Measurements from ENCODE around the gene RGMA. TPM values are rescaled to one million over a fixed set of nuclear protein-coding genes. Genes with fewer than 3 reads are reported as not detected.

Gene RGMA
- total and polyA plus RNA-seq, 2 donors from 2014 or later: 4.4 to 4.7 TPM

- H3K9me3 ChIP-seq (ENCODE audit: control insufficient read depth in 2 of 3, insufficient read depth in 1 of 3, low read length in 3 of 3): no peaks in the 10 kb centered on the region
- TF ChIP-seq CTCF (IDR thresholded peaks at IDR 0.05; ENCODE audit: borderline replicate concordance, extremely low read depth, insufficient read depth): no peak
- H3K27ac ChIP-seq (ENCODE audit: low read depth in 2 of 2, low read length in 2 of 2): no peak overlapping the region
- H3K9ac ChIP-seq (ENCODE audit: low read length in 3 of 3): no peak overlapping the region
- DNase-seq (no peak), FAIRE-seq (no peak)
- H3K36me3 ChIP-seq (ENCODE audit: control insufficient read depth in 2 of 3, insufficient read depth in 3 of 3, low read length in 3 of 3): no peaks in the 10 kb centered on the region
- H3K4me1 ChIP-seq (ENCODE audit: control insufficient read depth in 2 of 3, insufficient read depth in 2 of 3, low read depth in 1 of 3, low read length in 3 of 3): peaks cover 0 to 5% (median 0%) of the 10 kb centered on the region in 3 donors
- intact Hi-C loops (cut with DNase I): no loop called here
- H3K27me3 ChIP-seq (ENCODE audit: control insufficient read depth, insufficient read depth, low read length): no peaks in the 10 kb centered on the region
- no peak overlapping the region for H3K4me3 ChIP-seq (ENCODE audit: low read length in 3 of 3)
Measured at GRCh38 chr15:93058904-93059427, 30.0 kb downstream of the RGMA start.

GRCh38 chr15:93058128-93058527 is 30.9 kb downstream of the RGMA start:
- FAIRE-seq: no peak
- no peaks in the 10 kb centered on the region for H3K27me3 ChIP-seq (ENCODE audit: control insufficient read depth, insufficient read depth, low read length)
- DNase-seq: no peak
- peaks cover 0 to 2% (median 0%) of the 10 kb centered on the region in 3 donors for H3K4me1 ChIP-seq (ENCODE audit: control insufficient read depth in 2 of 3, insufficient read depth in 2 of 3, low read depth in 1 of 3, low read length in 3 of 3)
- no peaks in the 10 kb centered on the region for H3K36me3 ChIP-seq (ENCODE audit: control insufficient read depth in 2 of 3, insufficient read depth in 3 of 3, low read length in 3 of 3)
- TF ChIP-seq CTCF (IDR thresholded peaks at IDR 0.05; ENCODE audit: borderline replicate concordance, extremely low read depth, insufficient read depth): no peak
- intact Hi-C loops (cut with DNase I): no loop called here
- no peak overlapping the region for H3K9ac ChIP-seq (ENCODE audit: low read length in 3 of 3)
- no peak overlapping the region for H3K4me3 ChIP-seq (ENCODE audit: low read length in 3 of 3)
- H3K9me3 ChIP-seq (ENCODE audit: control insufficient read depth in 2 of 3, insufficient read depth in 1 of 3, low read length in 3 of 3): no peaks in the 10 kb centered on the region
- no peak overlapping the region for H3K27ac ChIP-seq (ENCODE audit: low read depth in 2 of 2, low read length in 2 of 2)

GRCh38 chr15:93057618-93058017 is 31.4 kb downstream of the RGMA start:
- Histone ChIP-seq H3K4me1 (ENCODE audit: control insufficient read depth in 2 of 3, insufficient read depth in 2 of 3, low read depth in 1 of 3, low read length in 3 of 3) (peaks cover 0 to 2% (median 0%) of the 10 kb centered on the region in 3 donors), H3K27ac (ENCODE audit: low read depth in 2 of 2, low read length in 2 of 2) (no peak overlapping the region), H3K27me3 (ENCODE audit: control insufficient read depth, insufficient read depth, low read length) (no peaks in the 10 kb centered on the region), H3K4me3 (ENCODE audit: low read length in 3 of 3) (no peak overlapping the region), H3K36me3 (ENCODE audit: control insufficient read depth in 2 of 3, insufficient read depth in 3 of 3, low read length in 3 of 3) (no peaks in the 10 kb centered on the region), H3K9me3 (ENCODE audit: control insufficient read depth in 2 of 3, insufficient read depth in 1 of 3, low read length in 3 of 3) (no peaks in the 10 kb centered on the region), H3K9ac (ENCODE audit: low read length in 3 of 3) (no peak overlapping the region)
- TF ChIP-seq CTCF (IDR thresholded peaks at IDR 0.05; ENCODE audit: borderline replicate concordance, extremely low read depth, insufficient read depth): no peak
- intact Hi-C loops (cut with DNase I): no loop called here
- no peak for DNase-seq
- no peak for FAIRE-seq

GRCh38 chr15:93056836-93057235 is 32.2 kb downstream of the RGMA start:
- no peak for TF ChIP-seq CTCF (IDR thresholded peaks at IDR 0.05; ENCODE audit: borderline replicate concordance, extremely low read depth, insufficient read depth)
- Histone ChIP-seq H3K4me1 (ENCODE audit: control insufficient read depth in 2 of 3, insufficient read depth in 2 of 3, low read depth in 1 of 3, low read length in 3 of 3) (peaks cover 0 to 2% (median 0%) of the 10 kb centered on the region in 3 donors), H3K9ac (ENCODE audit: low read length in 3 of 3) (no peak overlapping the region), H3K27ac (ENCODE audit: low read depth in 2 of 2, low read length in 2 of 2) (no peak overlapping the region), H3K27me3 (ENCODE audit: control insufficient read depth, insufficient read depth, low read length) (no peaks in the 10 kb centered on the region), H3K9me3 (ENCODE audit: control insufficient read depth in 2 of 3, insufficient read depth in 1 of 3, low read length in 3 of 3) (no peaks in the 10 kb centered on the region), H3K4me3 (ENCODE audit: low read length in 3 of 3) (no peak overlapping the region), H3K36me3 (ENCODE audit: control insufficient read depth in 2 of 3, insufficient read depth in 3 of 3, low read length in 3 of 3) (no peaks in the 10 kb centered on the region)
- intact Hi-C loops (cut with DNase I): no loop called here
- DNase-seq (peak in 1 of 5 donors; percentile 47), FAIRE-seq (no peak)
